ENCODE data around the gene TULP1.

Gene TULP1

DNA sequence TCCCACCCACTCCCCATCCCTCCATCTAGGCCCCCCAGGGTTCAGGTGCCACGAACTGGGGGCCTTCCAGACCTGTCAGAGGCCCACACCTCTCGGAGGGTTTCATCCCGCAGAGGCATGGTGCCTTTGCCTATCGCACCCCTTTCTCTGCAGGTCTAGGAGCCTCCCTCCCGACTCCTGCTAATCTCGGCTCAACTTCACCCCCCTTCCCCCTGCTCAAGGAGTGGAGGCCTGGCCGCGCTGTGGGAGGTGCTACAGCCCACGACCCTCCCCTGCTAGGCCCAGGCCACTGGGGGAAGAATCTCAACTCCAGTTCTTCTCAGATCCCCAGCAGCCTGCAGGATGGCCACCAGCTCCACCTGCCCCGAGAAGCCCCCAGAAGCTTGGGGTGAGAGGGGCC, at the start of gene TULP1:
TSS of gene TULP1 (minus strand) at position 157 of the 400 bp plus-strand sequence. CDS start at position 119, 38 bp downstream.
- Histone ChIP-seq H2AFZ (ENCODE audit: low read length) (no peak within 1 kb of the TSS), H3K79me2 (ENCODE audit: insufficient read depth, low read length) (no peaks in the 10 kb centered on the region), H3K4me1 (ENCODE audit: insufficient read depth, low read length, severe bottlenecking) (no peaks in the 10 kb centered on the region), H3K27ac (ENCODE audit: low read depth, low read length, poor library complexity, severe bottlenecking) (no peak within 1 kb of the TSS), H3K36me3 (ENCODE audit: insufficient read depth, low read length) (no peaks in the 10 kb centered on the region), H3K9me3 (ENCODE audit: low read length) (no peaks in the 10 kb centered on the region), H3K27me3 (ENCODE audit: insufficient read depth, low read length) (no peaks in the 10 kb centered on the region; the same call in 1 of the 2 replicates), H4K20me1 (ENCODE audit: insufficient read depth, low read length) (no peaks in the 10 kb centered on the region), H3K4me2 (ENCODE audit: low read length) (no peak within 1 kb of the TSS), H3K4me3 (ENCODE audit: low read depth, low read length, poor library complexity, severe bottlenecking) (no peak within 1 kb of the TSS), H3K9me2 (ENCODE audit: low read depth, low read length) (no peaks in the 10 kb centered on the region), H3K9ac (ENCODE audit: low read length) (no peak within 1 kb of the TSS), H3F3A (ENCODE audit: insufficient read depth, low read length) (no peaks in the 10 kb centered on the region)
- no peak for TF ChIP-seq EZH2 (IDR thresholded peaks at IDR 0.05; ENCODE audit: borderline replicate concordance, low read length)
- TF ChIP-seq, protein P1, sequence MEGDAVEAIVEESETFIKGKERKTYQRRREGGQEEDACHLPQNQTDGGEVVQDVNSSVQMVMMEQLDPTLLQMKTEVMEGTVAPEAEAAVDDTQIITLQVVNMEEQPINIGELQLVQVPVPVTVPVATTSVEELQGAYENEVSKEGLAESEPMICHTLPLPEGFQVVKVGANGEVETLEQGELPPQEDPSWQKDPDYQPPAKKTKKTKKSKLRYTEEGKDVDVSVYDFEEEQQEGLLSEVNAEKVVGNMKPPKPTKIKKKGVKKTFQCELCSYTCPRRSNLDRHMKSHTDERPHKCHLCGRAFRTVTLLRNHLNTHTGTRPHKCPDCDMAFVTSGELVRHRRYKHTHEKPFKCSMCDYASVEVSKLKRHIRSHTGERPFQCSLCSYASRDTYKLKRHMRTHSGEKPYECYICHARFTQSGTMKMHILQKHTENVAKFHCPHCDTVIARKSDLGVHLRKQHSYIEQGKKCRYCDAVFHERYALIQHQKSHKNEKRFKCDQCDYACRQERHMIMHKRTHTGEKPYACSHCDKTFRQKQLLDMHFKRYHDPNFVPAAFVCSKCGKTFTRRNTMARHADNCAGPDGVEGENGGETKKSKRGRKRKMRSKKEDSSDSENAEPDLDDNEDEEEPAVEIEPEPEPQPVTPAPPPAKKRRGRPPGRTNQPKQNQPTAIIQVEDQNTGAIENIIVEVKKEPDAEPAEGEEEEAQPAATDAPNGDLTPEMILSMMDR (IDR thresholded peaks at IDR 0.05; ENCODE audit: low read length): no peak

DNA sequence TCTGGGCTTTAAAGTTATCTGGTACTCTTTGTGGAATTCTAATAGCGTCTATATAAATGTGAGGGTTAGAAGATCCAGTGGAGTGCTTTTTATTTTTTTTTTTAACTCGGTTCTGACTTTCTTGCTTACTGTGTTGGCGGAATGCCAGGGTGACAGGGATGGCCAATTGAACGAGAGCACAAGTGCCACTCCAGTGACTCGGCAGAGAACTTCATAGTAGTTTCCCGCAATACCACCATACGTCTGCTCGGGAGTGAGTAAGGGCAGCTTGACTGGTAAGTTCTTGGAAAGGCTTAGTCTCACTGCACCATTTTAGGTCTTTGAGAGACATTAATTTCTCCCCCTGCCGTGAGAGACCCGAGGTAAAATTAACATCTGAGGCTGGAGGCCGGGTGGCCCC, 49.4 kb upstream of the TULP1 start:
- no peaks in the 10 kb centered on the region for H3K9me2 ChIP-seq (ENCODE audit: low read depth, low read length)
- H3K4me2 ChIP-seq (ENCODE audit: low read length): no peak overlapping the region
- H3K9ac ChIP-seq (ENCODE audit: low read length): no peak overlapping the region
- no peaks in the 10 kb centered on the region for H4K20me1 ChIP-seq (ENCODE audit: insufficient read depth, low read length)
- H2AFZ ChIP-seq (ENCODE audit: low read length): no peak overlapping the region
- no peak overlapping the region for H3K4me3 ChIP-seq (ENCODE audit: low read depth, low read length, poor library complexity, severe bottlenecking)
- H3K36me3 ChIP-seq (ENCODE audit: insufficient read depth, low read length): no peaks in the 10 kb centered on the region; the same call in 1 of the 2 replicates
- no peaks in the 10 kb centered on the region for H3K9me3 ChIP-seq (ENCODE audit: low read length)
- no peak overlapping the region for H3K27ac ChIP-seq (ENCODE audit: low read depth, low read length, poor library complexity, severe bottlenecking)
- no peaks in the 10 kb centered on the region for H3K4me1 ChIP-seq (ENCODE audit: insufficient read depth, low read length, severe bottlenecking)
- peaks cover 9% of the 10 kb centered on the region for H3K27me3 ChIP-seq (ENCODE audit: insufficient read depth, low read length)
- H3F3A ChIP-seq (ENCODE audit: insufficient read depth, low read length): no peaks in the 10 kb centered on the region
- no peaks in the 10 kb centered on the region for H3K79me2 ChIP-seq (ENCODE audit: insufficient read depth, low read length)
- no peak for TF ChIP-seq EZH2 (IDR thresholded peaks at IDR 0.05; ENCODE audit: borderline replicate concordance, low read length)
- TF ChIP-seq, protein P1 (IDR thresholded peaks at IDR 0.05; ENCODE audit: low read length): no peak

DNA sequence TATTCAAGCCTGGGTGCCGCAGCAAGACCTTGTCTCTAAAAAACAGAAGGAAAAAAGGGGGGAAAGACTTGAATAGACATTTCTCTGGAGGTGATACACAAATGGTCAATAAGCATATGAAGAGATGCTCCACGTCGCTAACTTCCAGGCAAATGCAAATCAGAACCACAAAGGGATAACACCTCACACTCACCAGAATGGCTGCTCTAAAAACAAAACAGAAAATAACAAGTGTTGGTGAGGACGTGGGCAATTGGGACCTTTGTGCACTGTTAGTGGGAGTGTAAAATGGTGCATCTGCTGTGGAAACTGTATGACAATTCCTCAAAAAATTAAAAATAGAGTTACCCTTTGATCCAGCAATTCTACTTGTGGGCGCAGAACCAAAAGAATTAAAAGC, 48.4 kb upstream of the TULP1 start:
- Histone ChIP-seq H3K4me1 (ENCODE audit: insufficient read depth, low read length, severe bottlenecking) (no peaks in the 10 kb centered on the region), H3K9me2 (ENCODE audit: low read depth, low read length) (no peaks in the 10 kb centered on the region), H3K4me2 (ENCODE audit: low read length) (no peak overlapping the region), H3K36me3 (ENCODE audit: insufficient read depth, low read length) (no peaks in the 10 kb centered on the region), H3K79me2 (ENCODE audit: insufficient read depth, low read length) (no peaks in the 10 kb centered on the region), H4K20me1 (ENCODE audit: insufficient read depth, low read length) (no peaks in the 10 kb centered on the region), H3K9ac (ENCODE audit: low read length) (no peak overlapping the region), H3F3A (ENCODE audit: insufficient read depth, low read length) (no peaks in the 10 kb centered on the region), H3K27ac (ENCODE audit: low read depth, low read length, poor library complexity, severe bottlenecking) (no peak overlapping the region), H3K27me3 (ENCODE audit: insufficient read depth, low read length) (peaks cover 9% of the 10 kb centered on the region), H3K9me3 (ENCODE audit: low read length) (no peaks in the 10 kb centered on the region), H3K4me3 (ENCODE audit: low read depth, low read length, poor library complexity, severe bottlenecking) (no peak overlapping the region), H2AFZ (ENCODE audit: low read length) (no peak overlapping the region)
- TF ChIP-seq EZH2 (IDR thresholded peaks at IDR 0.05; ENCODE audit: borderline replicate concordance, low read length): no peak
- TF ChIP-seq, protein P1 (IDR thresholded peaks at IDR 0.05; ENCODE audit: low read length): no peak
